Hindlimb muscle (tissue), 1 donor: ENCODE results near the gene STEEP1. TPM values are rescaled to one million over a fixed set of nuclear protein-coding genes. Genes with fewer than 3 reads are reported as not detected.
A peak's percentile ranks its signal among the peaks of the same experiment; 100 is the strongest.
"Not testable (repeated sequence)": the region's sequence is repeated elsewhere in the genome, so short reads cannot be mapped to it uniquely, and the experiment has no call there.

Experiments used
- DNase-seq: peaks from one replicate; pipeline ENCODE4 v3.0.0-alpha.2; 2013
- polyA plus RNA-seq: library from polyadenylated mRNA; unstranded; fragments of 120-200 nt; gene quantifications from one replicate; pipeline ENCODE4 v1.2.1, GENCODE V29; 2013; ENCODE audit not compliant: insufficient read length

The STEEP1 gene
- polyA plus RNA-seq, 1 donor, result 16.4 TPM

DNA sequence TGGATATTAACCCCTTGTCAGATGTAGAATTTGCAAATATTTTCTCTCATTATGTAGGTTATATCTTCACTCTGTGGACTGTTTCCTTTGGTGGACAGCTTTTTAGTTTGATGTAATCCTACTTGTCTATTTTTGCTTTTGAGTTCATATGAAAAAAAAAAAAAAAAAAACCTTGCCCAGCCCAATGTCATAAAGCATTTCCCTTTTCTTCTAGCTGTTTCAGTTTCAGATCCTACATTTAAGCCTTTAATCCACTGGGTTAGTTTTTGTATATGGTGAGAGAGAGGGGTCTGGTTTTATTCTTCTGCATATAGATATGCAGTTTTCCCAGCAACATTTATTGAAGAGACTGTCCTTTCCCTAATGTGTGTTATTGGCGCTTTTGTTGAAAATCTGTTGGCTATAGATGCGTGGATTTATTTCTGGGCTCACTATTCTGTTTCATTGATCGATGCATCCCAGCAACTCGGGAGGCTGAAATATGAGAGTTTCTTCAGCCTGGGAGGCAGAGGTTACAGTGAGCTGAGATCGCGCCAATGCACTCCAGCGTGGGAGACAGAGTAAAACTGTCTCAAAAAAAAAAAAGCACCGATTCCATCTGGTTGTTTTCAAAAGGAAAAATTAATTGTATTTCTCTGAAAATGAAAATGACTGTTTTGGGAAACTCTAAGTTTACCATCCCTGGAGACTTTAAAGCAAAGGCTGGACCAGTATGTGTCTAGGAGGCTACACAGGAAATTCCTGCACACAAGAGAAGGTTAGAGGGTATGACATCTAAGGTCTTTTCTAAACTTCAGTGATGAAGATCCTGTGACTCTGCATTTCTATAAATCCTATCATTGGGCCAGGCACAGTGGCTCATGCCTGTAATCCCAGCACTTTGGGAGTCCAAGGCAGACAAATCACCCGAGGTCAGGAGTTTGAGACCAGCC, 35.6 kb downstream of the STEEP1 start:
- peak; percentile 11 for DNase-seq

GRCh38 chrX:119523664-119524184, 41.5 kb downstream of the STEEP1 start:
- no peak for DNase-seq

GRCh38 chrX:119521246-119521645, 44.0 kb downstream of the STEEP1 start:
- DNase-seq, result no peak

- DNase-seq, result no peak
Measured at GRCh38 chrX:119518371-119518770, 46.8 kb downstream of the STEEP1 start.

DNA sequence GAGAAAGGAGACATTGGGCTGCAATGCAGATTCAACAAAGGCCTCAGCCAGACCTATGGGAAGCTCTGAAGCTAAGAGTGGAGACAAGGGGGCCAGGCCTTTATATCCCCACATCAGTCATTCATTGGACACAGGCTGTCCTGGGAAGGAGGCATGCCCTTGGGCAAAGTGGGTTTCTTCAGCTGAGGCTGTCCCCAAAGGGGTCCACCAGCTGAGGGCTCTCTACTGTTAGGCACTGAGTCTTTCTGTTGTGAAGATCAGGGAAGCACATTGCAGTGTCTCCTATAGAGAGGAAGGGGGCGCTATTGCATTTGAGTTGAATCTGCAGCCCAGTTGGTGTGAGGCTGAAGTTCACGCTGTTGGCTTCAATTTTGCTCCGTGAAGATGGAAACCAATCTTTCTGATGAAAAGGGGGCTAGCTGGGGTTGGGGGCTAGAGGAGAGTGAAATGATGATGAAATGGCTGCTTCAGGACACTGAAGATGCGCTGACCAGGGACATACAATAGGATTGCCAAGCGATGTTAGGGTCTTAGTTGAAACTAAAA, 49.0 kb downstream of the STEEP1 start:
- DNase-seq, result peak; percentile 48

- DNase-seq, result peak; percentile 30
Measured at GRCh38 chrX:119512146-119512800, 52.9 kb downstream of the STEEP1 start.

GRCh38 chrX:119507206-119507605, 58.0 kb downstream of the STEEP1 start:
- no peak for DNase-seq

GRCh38 chrX:119505945-119506344, 59.3 kb downstream of the STEEP1 start:
- no peak for DNase-seq

DNA sequence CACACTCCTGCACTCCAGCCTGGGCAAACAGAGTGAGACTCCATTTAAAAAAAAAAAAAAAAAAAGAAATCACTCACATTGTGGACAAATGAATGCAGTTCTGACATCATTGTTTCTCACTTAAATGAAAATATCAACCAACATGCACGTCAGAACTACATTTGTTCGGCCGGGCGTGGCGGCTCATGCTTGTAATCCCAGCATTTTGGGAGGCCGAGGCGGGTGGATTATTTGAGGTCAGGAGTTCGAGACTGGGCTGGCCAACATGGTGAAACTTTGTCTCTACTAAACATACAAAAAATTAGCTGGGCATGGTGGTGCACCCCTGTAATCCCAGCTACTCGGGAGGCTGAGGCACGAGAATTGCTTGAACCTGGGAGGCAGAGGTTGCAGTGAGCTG, 60.1 kb downstream of the STEEP1 start:
- DNase-seq, result not testable (repeated sequence)

GRCh38 chrX:119503484-119503861, 61.7 kb downstream of the STEEP1 start:
- DNase-seq, result no peak

DNA sequence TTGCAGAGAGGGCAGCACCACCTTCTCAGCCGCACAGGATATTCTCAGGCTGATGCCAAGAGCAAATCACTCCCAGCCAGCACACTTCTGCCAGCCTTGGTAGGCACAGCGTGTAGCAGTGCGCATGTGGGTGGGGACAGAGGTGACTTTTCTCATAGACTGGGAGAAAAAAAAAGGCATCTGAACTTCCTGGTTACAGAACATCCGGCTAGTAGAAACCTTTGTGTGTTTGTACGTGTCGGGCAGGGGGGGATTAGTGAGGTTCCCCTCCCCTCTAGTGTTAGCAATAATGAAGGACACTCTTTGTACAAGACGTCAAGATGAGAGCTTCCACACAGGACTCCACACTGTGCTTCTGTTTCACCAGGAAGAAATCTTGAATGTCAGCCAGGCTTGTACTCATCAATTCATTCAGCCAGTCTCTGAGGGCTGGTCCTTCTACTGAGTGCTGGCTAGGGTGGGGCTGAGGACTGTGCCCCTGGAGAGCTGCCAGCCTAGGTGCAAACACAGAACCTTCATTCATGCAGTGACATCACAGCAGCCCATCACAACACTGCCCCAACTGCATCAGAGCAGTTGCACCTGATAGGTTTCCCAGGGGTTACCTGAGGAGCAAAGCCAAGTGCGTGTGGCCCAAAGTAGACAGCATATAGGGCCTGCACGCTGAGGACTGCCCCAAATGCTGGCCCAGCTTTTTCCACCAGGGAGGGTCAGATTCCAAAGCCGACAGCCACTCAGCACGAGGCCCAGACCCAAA, 62.3 kb downstream of the STEEP1 start:
- DNase-seq, result no peak

GRCh38 chrX:119501511-119502148, 63.6 kb downstream of the STEEP1 start:
- DNase-seq, result no peak

GRCh38 chrX:119500061-119500800, 65.0 kb downstream of the STEEP1 start:
- no peak for DNase-seq

DNA sequence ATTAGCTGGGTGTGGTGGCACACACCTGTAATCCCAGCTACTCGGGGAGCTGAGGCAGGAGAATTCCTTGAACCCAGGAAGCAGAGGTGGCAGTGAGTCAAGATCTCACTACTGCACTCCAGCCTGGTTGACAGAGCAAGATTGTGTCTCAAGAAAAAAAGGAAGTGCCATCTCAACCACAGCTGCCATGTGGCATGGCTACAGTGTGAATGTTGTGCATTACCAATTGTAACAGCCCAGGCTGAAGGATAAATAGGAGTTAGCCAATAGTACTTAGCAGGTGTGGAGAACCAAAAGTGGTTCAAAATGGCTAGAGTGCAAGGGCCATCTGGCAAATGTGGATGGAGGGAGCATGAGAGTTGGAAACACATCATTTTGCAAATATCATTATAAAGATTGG, 68.0 kb downstream of the STEEP1 start:
- no peak for DNase-seq

GRCh38 chrX:119495734-119496726, 69.2 kb downstream of the STEEP1 start:
- DNase-seq, result no peak

DNA sequence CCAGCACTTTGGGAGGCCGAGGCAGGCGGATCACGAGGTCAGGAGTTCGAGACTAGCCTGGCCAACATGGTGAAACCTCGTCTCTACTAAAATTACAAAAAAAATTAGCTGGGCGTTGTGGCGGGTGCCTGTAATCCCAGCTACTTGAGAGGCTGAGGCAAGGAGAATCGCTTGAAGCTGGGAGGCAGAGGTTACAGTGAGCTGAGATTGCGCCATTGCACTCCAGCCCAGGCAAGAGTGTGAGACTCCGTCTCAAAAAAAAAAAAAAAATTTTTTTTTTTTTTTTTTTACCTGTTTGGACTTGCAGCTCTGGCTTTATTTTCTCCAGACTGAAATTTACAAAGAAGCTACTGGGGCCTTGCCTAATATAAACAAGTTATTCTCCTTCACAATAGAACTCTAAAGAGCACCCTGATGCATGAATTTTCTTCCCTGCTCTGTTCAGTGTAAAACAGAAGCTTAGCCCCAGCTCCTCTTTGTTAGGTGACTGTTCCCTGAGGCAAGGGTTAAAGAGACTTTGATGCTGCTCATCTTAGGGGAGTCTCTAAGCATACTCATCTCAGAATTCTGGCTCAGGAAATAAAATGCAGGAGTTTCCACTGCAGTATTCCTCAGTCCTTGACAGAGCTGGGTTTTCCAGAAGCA, 71.2 kb downstream of the STEEP1 start:
- not testable (repeated sequence) for DNase-seq

- DNase-seq, result no peak
Measured at GRCh38 chrX:119492463-119492862, 72.7 kb downstream of the STEEP1 start.

DNA sequence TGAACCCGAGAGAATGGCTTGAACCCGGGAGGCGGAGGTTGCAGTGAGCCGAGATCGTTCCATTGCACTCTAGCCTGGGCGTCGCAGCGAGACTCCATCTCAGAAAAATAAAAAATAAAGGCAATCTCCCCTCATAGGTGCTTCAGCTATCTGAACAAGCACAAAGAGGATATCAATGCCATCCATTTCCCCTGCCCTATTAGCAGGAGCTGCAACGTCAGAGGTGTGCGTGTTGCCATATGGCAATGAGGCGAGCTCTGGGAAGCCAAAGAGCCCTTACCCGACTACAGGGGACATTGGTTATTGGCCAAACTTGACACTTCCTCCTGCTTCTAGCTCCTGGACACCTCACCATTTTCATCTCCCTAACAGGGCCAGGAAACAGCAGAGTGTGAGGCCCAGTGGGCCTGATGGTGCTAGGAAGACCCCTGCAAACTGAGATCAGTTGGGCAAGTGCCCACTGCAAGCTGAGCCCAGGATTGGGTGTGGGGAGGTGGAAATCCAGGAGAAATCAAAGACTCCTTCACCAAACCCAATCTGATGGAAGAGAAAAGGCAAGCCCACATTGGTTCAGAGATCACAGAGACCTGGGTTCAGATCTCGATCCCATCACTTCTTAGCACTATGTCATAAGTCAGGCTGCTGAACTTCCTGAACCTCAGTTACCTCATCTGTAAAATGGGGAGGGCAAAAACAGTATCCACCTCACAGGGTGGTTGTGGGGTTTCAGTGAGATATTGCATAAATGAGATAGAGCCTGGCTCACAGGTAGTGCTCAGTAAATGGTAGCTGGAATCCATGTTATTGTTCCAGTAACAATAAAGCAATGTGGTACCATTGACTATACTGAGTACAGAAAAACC, 75.8 kb downstream of the STEEP1 start:
- DNase-seq, result no peak
